GM12801 (cell line): Measurements from ENCODE around the gene PHKG2.

Source experiments
- TF ChIP-seq, protein P1 (sequence below): IDR thresholded peaks from one replicate; pipeline ENCODE4 v1.5.1; 2011; ENCODE audit warnings: control low read depth; ENCODE audit not compliant: insufficient read length; ENCODE audit errors: extremely low read depth

PHKG2 gene

GRCh38 chr16:30753596-30753995, 5.4 kb downstream of the PHKG2 start:
- TF ChIP-seq, protein P1, sequence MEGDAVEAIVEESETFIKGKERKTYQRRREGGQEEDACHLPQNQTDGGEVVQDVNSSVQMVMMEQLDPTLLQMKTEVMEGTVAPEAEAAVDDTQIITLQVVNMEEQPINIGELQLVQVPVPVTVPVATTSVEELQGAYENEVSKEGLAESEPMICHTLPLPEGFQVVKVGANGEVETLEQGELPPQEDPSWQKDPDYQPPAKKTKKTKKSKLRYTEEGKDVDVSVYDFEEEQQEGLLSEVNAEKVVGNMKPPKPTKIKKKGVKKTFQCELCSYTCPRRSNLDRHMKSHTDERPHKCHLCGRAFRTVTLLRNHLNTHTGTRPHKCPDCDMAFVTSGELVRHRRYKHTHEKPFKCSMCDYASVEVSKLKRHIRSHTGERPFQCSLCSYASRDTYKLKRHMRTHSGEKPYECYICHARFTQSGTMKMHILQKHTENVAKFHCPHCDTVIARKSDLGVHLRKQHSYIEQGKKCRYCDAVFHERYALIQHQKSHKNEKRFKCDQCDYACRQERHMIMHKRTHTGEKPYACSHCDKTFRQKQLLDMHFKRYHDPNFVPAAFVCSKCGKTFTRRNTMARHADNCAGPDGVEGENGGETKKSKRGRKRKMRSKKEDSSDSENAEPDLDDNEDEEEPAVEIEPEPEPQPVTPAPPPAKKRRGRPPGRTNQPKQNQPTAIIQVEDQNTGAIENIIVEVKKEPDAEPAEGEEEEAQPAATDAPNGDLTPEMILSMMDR, result no peak

GRCh38 chr16:30755955-30756780, 7.9 kb downstream of the PHKG2 start:
- TF ChIP-seq, protein P1, result no peak

GRCh38 chr16:30756781-30757100, 8.5 kb downstream of the PHKG2 start:
- TF ChIP-seq, protein P1, result no peak

DNA sequence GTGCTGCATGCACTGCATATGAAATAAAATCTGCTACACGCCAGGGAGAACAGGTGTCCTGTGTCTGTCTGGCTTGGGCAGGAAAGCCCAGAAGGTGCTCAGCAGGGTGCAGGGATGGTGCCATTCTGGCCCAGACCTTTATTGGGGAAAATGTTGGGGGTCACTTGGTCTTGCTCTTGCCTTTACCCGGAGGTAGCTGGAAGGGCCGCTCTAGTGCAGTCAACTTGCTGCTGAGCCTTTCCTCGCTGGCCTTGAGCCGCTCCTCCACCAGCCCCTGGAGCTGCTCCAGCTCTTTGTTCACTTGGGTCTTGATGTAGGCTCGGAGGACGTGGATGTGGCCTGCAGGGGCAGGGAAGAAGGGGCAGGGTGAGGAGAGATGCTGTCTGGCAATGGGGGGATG, 9.1 kb downstream of the PHKG2 start:
- TF ChIP-seq, protein P1, result no peak

- TF ChIP-seq, protein P1, result no peak
Observed at GRCh38 chr16:30758988-30759491, 10.8 kb downstream of the PHKG2 start.

DNA sequence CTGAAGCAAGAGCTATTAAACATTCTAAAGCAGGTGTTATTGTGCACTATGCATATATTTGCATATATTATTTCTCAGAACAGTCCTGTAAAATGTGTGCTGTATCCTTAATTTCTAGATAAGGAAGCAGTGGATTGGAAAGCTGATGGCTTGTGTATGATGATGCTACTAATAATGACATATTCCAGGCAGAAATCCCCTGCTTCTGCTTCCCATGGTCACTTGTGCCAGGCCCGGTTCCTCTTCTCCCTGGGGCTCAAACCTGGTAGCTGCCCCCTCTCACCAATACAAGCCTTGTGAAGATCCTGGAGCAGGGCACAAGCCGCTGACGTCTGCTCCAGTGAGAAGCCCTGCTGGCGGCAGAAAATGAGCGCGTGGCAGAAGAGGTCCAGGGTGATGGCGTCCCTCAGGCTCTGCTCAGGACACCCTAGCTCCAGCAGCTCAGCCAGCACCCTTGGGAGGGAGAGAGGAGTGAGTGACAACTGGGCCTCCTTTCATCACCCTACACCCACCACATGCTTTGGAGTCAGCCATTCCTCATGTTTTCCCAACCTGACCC, 11.9 kb downstream of the PHKG2 start:
- TF ChIP-seq, protein P1, result no peak

DNA sequence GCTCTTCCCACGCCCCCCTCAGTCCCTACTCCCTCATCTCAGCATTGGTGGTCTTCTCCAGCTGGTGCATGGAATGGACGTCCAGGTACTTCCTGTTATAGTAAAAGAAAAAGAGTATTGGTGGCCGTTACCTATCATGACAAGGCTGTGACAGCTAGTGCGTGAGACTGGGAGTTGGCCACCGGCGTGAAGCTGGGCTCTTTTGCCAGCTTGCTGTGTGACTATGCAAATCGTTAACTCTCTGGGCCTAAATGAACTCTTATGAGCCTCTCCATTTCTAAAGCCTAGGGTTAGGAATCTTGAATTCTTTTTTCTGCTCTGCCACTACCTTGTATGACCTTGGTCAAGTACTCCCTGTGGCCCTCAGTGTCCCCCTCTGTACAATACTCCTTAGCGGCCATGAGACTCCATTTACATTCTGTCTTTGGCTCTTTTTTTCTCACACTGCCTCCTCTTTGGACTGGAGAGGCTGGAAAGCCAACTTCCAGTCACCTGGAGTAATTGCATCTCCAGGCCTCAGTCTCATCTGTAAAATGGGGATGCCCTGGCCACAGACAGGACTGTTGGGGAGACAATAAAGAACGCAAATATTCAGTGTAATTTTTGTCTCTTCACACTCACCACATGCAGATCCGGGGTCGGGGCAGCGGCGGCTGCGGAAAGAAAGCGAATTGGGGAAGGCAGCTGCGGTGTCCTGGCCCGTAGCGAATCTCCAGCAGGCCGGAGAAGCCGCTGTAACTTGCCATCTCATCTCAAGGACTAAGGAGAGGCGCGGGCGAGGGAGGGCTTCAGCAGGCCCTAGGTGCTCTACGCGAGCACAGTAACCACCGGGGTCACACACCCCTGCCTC, 12.6 kb downstream of the PHKG2 start:
- TF ChIP-seq, protein P1, result no peak
